ENCODE measurements around the gene MAGEF1. TPM values are rescaled to one million over a fixed set of nuclear protein-coding genes. Genes with fewer than 3 reads are reported as not detected.

Gene MAGEF1
- total and polyA plus RNA-seq, 9 of the 15 experiments (the other 6 are each of a cell fraction or from before 2014, with no cell fraction given), result 1.5 to 39.1 (median 19.8) TPM

GRCh38 chr3:184733971-184734608, 22.2 kb upstream of the MAGEF1 start:
- H3K4me1 ChIP-seq (replicated peaks in 1 of 2; ENCODE audit: control insufficient read depth in 2 of 2, insufficient read depth in 2 of 2, low read length in 2 of 2), result peaks cover 0 to 5% of the 10 kb centered on the region in 2 experiments; a peak in 3 of 5 replicates
- BruUV-seq (replicated peaks), result no TSS peak
- DNase-seq (ENCODE audit: extremely low read depth in 1 of 4, low spot score in 3 of 4), result peak in 2 of 4 experiments; percentile 63 to 66
- H3K9me1 ChIP-seq (ENCODE audit: control insufficient read depth, insufficient read depth, low read length), result no peaks in the 10 kb centered on the region
- no peaks in the 10 kb centered on the region for H3K36me3 ChIP-seq (ENCODE audit: control insufficient read depth, insufficient read depth, low read length)
- no peak for ATAC-seq
- H3K27me3 ChIP-seq (ENCODE audit: control insufficient read depth in 2 of 2, insufficient read depth in 2 of 2, low read length in 2 of 2), result peaks cover 18 to 32% of the 10 kb centered on the region in 2 experiments; a peak in 4 of 5 replicates
- ChIA-PET POLR2A (interaction anchor here (1.1 to 1.4 kb wide), 4 partner anchors 9 to 124 kb away, joined by 3 to 5 read pairs (median 4); no protein-coding TSS in a partner anchor), CTCF (ENCODE audit: low intra/inter-chr PET ratio) (no interaction called here)
- WGBS (ENCODE audit: insufficient coverage, low coverage, missing lambda C conversion rate), result 5% methylated on average over 8 of the region's 8 CpGs
- H3K9ac ChIP-seq (ENCODE audit: insufficient read depth in 1 of 2, low read depth in 2 of 2, low read length in 2 of 2), result no peak overlapping the region
- H4K20me1 ChIP-seq (replicated peaks; ENCODE audit: control insufficient read depth, insufficient read depth, low read length), result no peaks in the 10 kb centered on the region
- no peak overlapping the region for H2AFZ ChIP-seq (ENCODE audit: low read depth, low read length)
- H3K27ac ChIP-seq (ENCODE audit: extremely low read depth, low read depth, low read length), result no peak overlapping the region
- intact Hi-C loops (cut with micrococcal nuclease), result no loop called here
- H3K79me2 ChIP-seq (ENCODE audit: control insufficient read depth, insufficient read depth, low read length), result no peaks in the 10 kb centered on the region
- in situ Hi-C loops (cut with MboI), result no loop called here
- H3K4me3 ChIP-seq, result no peak overlapping the region
- no peaks in the 10 kb centered on the region for H3K9me3 ChIP-seq (replicated peaks; ENCODE audit: control insufficient read depth, insufficient read depth, low read depth, low read length)
- H3K4me2 ChIP-seq (ENCODE audit: insufficient read depth, low read length), result no peak overlapping the region
- FAIRE-seq, result no peak
- no peak for TF ChIP-seq POLR2H (tag; IDR thresholded peaks at IDR 0.05; ENCODE audit: low read depth)
- TF ChIP-seq HDAC1 (IDR thresholded peaks at IDR 0.05), result no peak
- TF ChIP-seq, protein P1, sequence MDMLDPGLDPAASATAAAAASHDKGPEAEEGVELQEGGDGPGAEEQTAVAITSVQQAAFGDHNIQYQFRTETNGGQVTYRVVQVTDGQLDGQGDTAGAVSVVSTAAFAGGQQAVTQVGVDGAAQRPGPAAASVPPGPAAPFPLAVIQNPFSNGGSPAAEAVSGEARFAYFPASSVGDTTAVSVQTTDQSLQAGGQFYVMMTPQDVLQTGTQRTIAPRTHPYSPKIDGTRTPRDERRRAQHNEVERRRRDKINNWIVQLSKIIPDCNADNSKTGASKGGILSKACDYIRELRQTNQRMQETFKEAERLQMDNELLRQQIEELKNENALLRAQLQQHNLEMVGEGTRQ (CRISPR knock-in tag; IDR thresholded peaks at IDR 0.05), result no peak
- TF ChIP-seq ZNF668 (CRISPR knock-in tag; IDR thresholded peaks at IDR 0.05), result no peak
- no peak for TF ChIP-seq SREBF2 (CRISPR knock-in tag; IDR thresholded peaks at IDR 0.05)
- no peak for TF ChIP-seq TSC22D4 (tag; IDR thresholded peaks at IDR 0.05)
- no peak for TF ChIP-seq ZBTB17 (CRISPR knock-in tag; IDR thresholded peaks at IDR 0.05)
- no peak for TF ChIP-seq EGR1 (conservative IDR thresholded peaks at IDR 0.05)
- TF ChIP-seq ASH1L (IDR thresholded peaks at IDR 0.05; ENCODE audit: borderline replicate concordance, low read depth, partially characterized antibody), result no peak
- no peak for TF ChIP-seq NBN (IDR thresholded peaks at IDR 0.05; ENCODE audit: low read depth)
